Measurements from ENCODE around the gene BCL2L11. TPM values are rescaled to one million over a fixed set of nuclear protein-coding genes. Genes with fewer than 3 reads are reported as not detected.

BCL2L11 gene
- total RNA-seq, 1 donor, result 2.2 TPM

GRCh38 chr2:111202266-111203040 lies 81.7 kb downstream of the BCL2L11 start:
- peak; percentile 27 for DNase-seq (ENCODE audit: low read depth)
- TF ChIP-seq CTCF (IDR thresholded peaks at IDR 0.05; ENCODE audit: insufficient read depth, low read length), result no peak
- H3K4me3 ChIP-seq (ENCODE audit: low read depth, low read length), result no peak overlapping the region

GRCh38 chr2:111204706-111205105 lies 84.0 kb downstream of the BCL2L11 start:
- no peak overlapping the region for H3K4me3 ChIP-seq (ENCODE audit: low read depth, low read length)
- DNase-seq (ENCODE audit: low read depth), result no peak
- TF ChIP-seq CTCF (IDR thresholded peaks at IDR 0.05; ENCODE audit: insufficient read depth, low read length), result no peak

GRCh38 chr2:111205774-111206173 lies 85.1 kb downstream of the BCL2L11 start:
- TF ChIP-seq CTCF (IDR thresholded peaks at IDR 0.05; ENCODE audit: insufficient read depth, low read length), result no peak
- no peak overlapping the region for H3K4me3 ChIP-seq (ENCODE audit: low read depth, low read length)
- no peak for DNase-seq (ENCODE audit: low read depth)

- no peak overlapping the region for H3K4me3 ChIP-seq (ENCODE audit: low read depth, low read length)
- DNase-seq (ENCODE audit: low read depth), result no peak
- TF ChIP-seq CTCF (IDR thresholded peaks at IDR 0.05; ENCODE audit: insufficient read depth, low read length), result no peak
These were observed 87.1 kb downstream of the BCL2L11 start for GRCh38 chr2:111207851-111208250.

GRCh38 chr2:111208639-111209038 lies 87.9 kb downstream of the BCL2L11 start:
- TF ChIP-seq CTCF (IDR thresholded peaks at IDR 0.05; ENCODE audit: insufficient read depth, low read length), result no peak
- no peak overlapping the region for H3K4me3 ChIP-seq (ENCODE audit: low read depth, low read length)
- DNase-seq (ENCODE audit: low read depth), result no peak

GRCh38 chr2:111209045-111209514 lies 88.4 kb downstream of the BCL2L11 start:
- TF ChIP-seq CTCF (IDR thresholded peaks at IDR 0.05; ENCODE audit: insufficient read depth, low read length), result no peak
- peak; percentile 61 for DNase-seq (ENCODE audit: low read depth)
- H3K4me3 ChIP-seq (ENCODE audit: low read depth, low read length), result no peak overlapping the region

All from fibroblast of the aortic adventitia (primary cell).